H9 (cell line): ENCODE measurements around the gene PCDH9. TPM values are rescaled to one million over a fixed set of nuclear protein-coding genes. Genes with fewer than 3 reads are reported as not detected.

Experiments
- DNase-seq: peaks from one replicate; pipeline ENCODE4 v3.0.0-alpha.2; 2017
- H2AFZ ChIP-seq: one replicate; pipeline ENCODE4 v1.6.1; 2013; ENCODE audit warnings: mild to moderate bottlenecking, low read length, control low read depth, moderate library complexity
- H2AK5ac ChIP-seq: 2 replicates; pipeline ENCODE4 v1.6.1; 2013; ENCODE audit warnings: low read length, control low read depth, mixed read lengths; ENCODE audit not compliant: insufficient read length
- H2BK120ac ChIP-seq: one replicate; pipeline ENCODE4 v1.6.1; 2013; ENCODE audit warnings: low read depth, mild to moderate bottlenecking, low read length, control low read depth, inconsistent platforms; ENCODE audit not compliant: poor library complexity, severe bottlenecking
- H2BK12ac ChIP-seq: 2 replicates; pipeline ENCODE4 v1.6.1; 2013; ENCODE audit warnings: low read length, control low read depth, mixed read lengths, low read depth; ENCODE audit not compliant: insufficient read length
- H2BK15ac ChIP-seq: 2 replicates; pipeline ENCODE4 v1.6.1; 2013; ENCODE audit warnings: low read depth, low read length, control low read depth
- H2BK20ac ChIP-seq: one replicate; pipeline ENCODE4 v1.6.1; 2013; ENCODE audit warnings: low read depth, mild to moderate bottlenecking, low read length, control low read depth, inconsistent platforms; ENCODE audit not compliant: poor library complexity, severe bottlenecking
- H2BK5ac ChIP-seq: 2 replicates; pipeline ENCODE4 v1.6.1; 2013; ENCODE audit warnings: low read length, control low read depth, mixed read lengths; ENCODE audit not compliant: insufficient read length
- H3K14ac ChIP-seq: 2 replicates; pipeline ENCODE4 v1.6.1; 2013; ENCODE audit warnings: low read length, control low read depth; ENCODE audit not compliant: insufficient read depth
- H3K18ac ChIP-seq: 2 replicates; pipeline ENCODE4 v1.6.1; 2013; ENCODE audit warnings: low read depth, mild to moderate bottlenecking, mixed read lengths, low read length, control low read depth; ENCODE audit not compliant: insufficient read length
- H3K23ac ChIP-seq: 2 replicates; pipeline ENCODE4 v1.6.1; 2013; ENCODE audit warnings: low read length, control low read depth, mixed read lengths, low read depth; ENCODE audit not compliant: insufficient read length
- H3K23me2 ChIP-seq: 2 replicates; pipeline ENCODE4 v1.6.1; 2013; ENCODE audit warnings: low read depth, mild to moderate bottlenecking, mixed read lengths, low read length, control low read depth; ENCODE audit not compliant: insufficient read length, poor library complexity, severe bottlenecking
- H3K27ac ChIP-seq: 2 replicates; pipeline ENCODE4 v1.5.1; 2013; ENCODE audit warnings: low read length, control low read depth, mixed read lengths, low read depth; ENCODE audit not compliant: insufficient read length
- H3K27me3 ChIP-seq: 2 replicates; pipeline ENCODE4 v1.6.1; 2013; ENCODE audit warnings: low read length, control low read depth, inconsistent platforms; ENCODE audit not compliant: insufficient read depth
- H3K4ac ChIP-seq: 2 replicates; pipeline ENCODE4 v1.6.1; 2013; ENCODE audit warnings: low read depth, mild to moderate bottlenecking, control low read depth, inconsistent platforms, low read length, moderate library complexity
- H3K4me1 ChIP-seq: 2 replicates; pipeline ENCODE4 v1.6.1; 2013; ENCODE audit warnings: low read length, control low read depth, inconsistent platforms; ENCODE audit not compliant: insufficient read depth
- H3K4me2 ChIP-seq: 2 replicates; pipeline ENCODE4 v1.6.1; 2013; ENCODE audit warnings: low read length, control low read depth, mixed read lengths; ENCODE audit not compliant: insufficient read length, insufficient read depth
- H3K56ac ChIP-seq: 2 replicates; pipeline ENCODE4 v1.6.1; 2013; ENCODE audit warnings: low read depth, mild to moderate bottlenecking, mixed read lengths, low read length, control low read depth; ENCODE audit not compliant: insufficient read length
- H3K79me1 ChIP-seq: 2 replicates; pipeline ENCODE4 v1.6.1; 2013; ENCODE audit warnings: low read depth, mild to moderate bottlenecking, moderate library complexity, low read length, control low read depth, inconsistent platforms; ENCODE audit not compliant: insufficient read depth, poor library complexity, severe bottlenecking
- H3K79me2 ChIP-seq: 2 replicates; pipeline ENCODE4 v1.6.1; 2013; ENCODE audit warnings: low read length, control low read depth, inconsistent platforms; ENCODE audit not compliant: insufficient read depth
- H3K9ac ChIP-seq: 2 replicates; pipeline ENCODE4 v1.6.1; 2013; ENCODE audit warnings: low read length, control low read depth, mixed read lengths; ENCODE audit not compliant: insufficient read length; ENCODE audit errors: extremely low read depth
- H3K9me3 ChIP-seq: one replicate; pipeline ENCODE4 v1.6.1; 2013; ENCODE audit warnings: low read depth, low read length, inconsistent platforms; ENCODE audit not compliant: control insufficient read depth
- H3T11ph ChIP-seq: one replicate; pipeline ENCODE4 v1.6.1; 2013; ENCODE audit warnings: mild to moderate bottlenecking, low read length, control low read depth, inconsistent platforms
- H4K20me1 ChIP-seq: one replicate; pipeline ENCODE4 v1.6.1; 2013; ENCODE audit not compliant: control insufficient read depth, insufficient read length, insufficient read depth
- H4K5ac ChIP-seq: 2 replicates; pipeline ENCODE4 v1.6.1; 2013; ENCODE audit warnings: low read depth, mild to moderate bottlenecking, mixed read lengths, low read length, control low read depth; ENCODE audit not compliant: insufficient read length
- H4K8ac ChIP-seq: replicated peaks from 2 replicates; pipeline ENCODE4 v1.6.1; 2013; ENCODE audit warnings: low read length, control low read depth, mixed read lengths, low read depth; ENCODE audit not compliant: insufficient read length
- H4K91ac ChIP-seq: 2 replicates; pipeline ENCODE4 v1.6.1; 2013; ENCODE audit warnings: low read depth, mild to moderate bottlenecking, moderate library complexity, mixed read lengths, low read length, control low read depth; ENCODE audit not compliant: insufficient read length
- H3K27ac Mint-ChIP-seq, 3 experiments: 2 replicates in 2 of 3; 3 replicates in 1 of 3; pipeline ENCODE4 v1.8.0; 2020 to 2021; ENCODE audit warnings: mixed read lengths in 3 of 3, mild to moderate bottlenecking in 1 of 3, moderate library complexity in 1 of 3
- H3K27me3 Mint-ChIP-seq: 2 replicates; pipeline ENCODE4 v1.8.0; 2021; ENCODE audit warnings: low read depth, mild to moderate bottlenecking, moderate library complexity, mixed read lengths
- H3K36me3 Mint-ChIP-seq, 3 experiments: 2 replicates in 2 of 3; 3 replicates in 1 of 3; pipeline ENCODE4 v1.8.0; 2020 to 2021; ENCODE audit warnings: low read depth in 3 of 3, mixed read lengths in 3 of 3; ENCODE audit not compliant: insufficient read depth in 1 of 3
- H3K4me1 Mint-ChIP-seq, 2 experiments: 2 replicates each; pipeline ENCODE4 v1.8.0; 2020; ENCODE audit warnings: mixed read lengths in 2 of 2
- H3K4me3 Mint-ChIP-seq, 2 experiments: 2 replicates in 1 of 2; 3 replicates in 1 of 2; pipeline ENCODE4 v1.8.0; 2020 to 2021; ENCODE audit warnings: mild to moderate bottlenecking in 2 of 2, mixed read lengths in 2 of 2, moderate library complexity in 1 of 2
- H3K9me3 Mint-ChIP-seq, 2 experiments: 2 replicates in 1 of 2; 3 replicates in 1 of 2; pipeline ENCODE4 v1.8.0; 2020; ENCODE audit warnings: mild to moderate bottlenecking in 2 of 2, mixed read lengths in 2 of 2, moderate library complexity in 1 of 2
- total RNA-seq: library from RNA; stranded (reverse); gene quantifications from 2 replicates; pipeline ENCODE4 v1.2.1, GENCODE V29; 2021
- TF ChIP-seq, protein P1 (sequence below): fragments of 200-600 bp; sonication (generic); conservative IDR thresholded peaks from 3 replicates; pipeline ENCODE4 v1.8.0; 2021; ENCODE audit warnings: antibody characterized with exemption, mild to moderate bottlenecking

The PCDH9 gene
- total RNA-seq, 1 experiment from 2014 or later: 0.11 TPM

DNA sequence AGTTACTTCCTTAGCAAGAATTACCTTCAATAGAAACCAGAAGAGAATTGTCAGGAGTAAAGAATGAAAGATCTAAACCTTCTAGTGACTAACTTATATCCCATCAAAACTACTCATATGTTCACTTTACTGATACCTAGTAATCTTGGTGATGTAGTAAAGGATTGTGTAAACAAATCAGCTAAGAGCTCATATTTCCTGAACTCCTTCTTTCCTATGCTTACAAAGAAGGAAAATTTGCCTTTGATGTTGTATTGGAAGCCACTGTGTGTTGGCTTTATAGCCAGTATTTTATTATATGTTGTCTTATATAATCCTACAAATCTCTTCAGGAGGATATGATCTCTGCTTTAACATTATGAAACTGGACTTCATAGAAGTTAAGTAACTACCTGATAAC lies 671.0 kb downstream of the PCDH9 start:
- H4K91ac ChIP-seq: no peak overlapping the region
- no peaks in the 10 kb centered on the region for H3K9me3 ChIP-seq
- Mint-ChIP-seq H3K36me3 (peaks cover 6 to 15% (median 8%) of the 10 kb centered on the region in 3 experiments; a peak in 4 of 7 replicates), H3K4me1 (peaks cover 5 to 16% of the 10 kb centered on the region in 2 experiments; a peak in 2 of 4 replicates), H3K9me3 (peaks cover 8 to 10% of the 10 kb centered on the region in 2 experiments), H3K4me3 (no peak overlapping the region), H3K27me3 (no peaks in the 10 kb centered on the region), H3K27ac (no peak overlapping the region)
- no peak overlapping the region for H2AFZ ChIP-seq
- no peaks in the 10 kb centered on the region; the same call in 1 of the 2 replicates for H3K4me1 ChIP-seq
- H3K9ac ChIP-seq: no peak overlapping the region
- H3K4me2 ChIP-seq: no peak overlapping the region
- H3K23ac ChIP-seq: no peak overlapping the region
- no peak overlapping the region for H3K4ac ChIP-seq
- DNase-seq: no peak
- H2BK120ac ChIP-seq: no peak overlapping the region
- no peak overlapping the region for H4K8ac ChIP-seq
- no peaks in the 10 kb centered on the region for H3K79me1 ChIP-seq
- H3K18ac ChIP-seq: no peak overlapping the region
- H3T11ph ChIP-seq: no peak overlapping the region
- H3K27me3 ChIP-seq: no peaks in the 10 kb centered on the region
- H2AK5ac ChIP-seq: no peak overlapping the region
- H3K14ac ChIP-seq: no peak overlapping the region
- H2BK12ac ChIP-seq: no peak overlapping the region
- H4K20me1 ChIP-seq: no peaks in the 10 kb centered on the region
- no peak overlapping the region for H2BK20ac ChIP-seq
- no peaks in the 10 kb centered on the region for H3K79me2 ChIP-seq
- H2BK5ac ChIP-seq: no peak overlapping the region
- TF ChIP-seq, protein P1, sequence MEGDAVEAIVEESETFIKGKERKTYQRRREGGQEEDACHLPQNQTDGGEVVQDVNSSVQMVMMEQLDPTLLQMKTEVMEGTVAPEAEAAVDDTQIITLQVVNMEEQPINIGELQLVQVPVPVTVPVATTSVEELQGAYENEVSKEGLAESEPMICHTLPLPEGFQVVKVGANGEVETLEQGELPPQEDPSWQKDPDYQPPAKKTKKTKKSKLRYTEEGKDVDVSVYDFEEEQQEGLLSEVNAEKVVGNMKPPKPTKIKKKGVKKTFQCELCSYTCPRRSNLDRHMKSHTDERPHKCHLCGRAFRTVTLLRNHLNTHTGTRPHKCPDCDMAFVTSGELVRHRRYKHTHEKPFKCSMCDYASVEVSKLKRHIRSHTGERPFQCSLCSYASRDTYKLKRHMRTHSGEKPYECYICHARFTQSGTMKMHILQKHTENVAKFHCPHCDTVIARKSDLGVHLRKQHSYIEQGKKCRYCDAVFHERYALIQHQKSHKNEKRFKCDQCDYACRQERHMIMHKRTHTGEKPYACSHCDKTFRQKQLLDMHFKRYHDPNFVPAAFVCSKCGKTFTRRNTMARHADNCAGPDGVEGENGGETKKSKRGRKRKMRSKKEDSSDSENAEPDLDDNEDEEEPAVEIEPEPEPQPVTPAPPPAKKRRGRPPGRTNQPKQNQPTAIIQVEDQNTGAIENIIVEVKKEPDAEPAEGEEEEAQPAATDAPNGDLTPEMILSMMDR: no peak
- H3K56ac ChIP-seq: no peak overlapping the region
- H2BK15ac ChIP-seq: no peak overlapping the region
- H4K5ac ChIP-seq: no peak overlapping the region
- no peaks in the 10 kb centered on the region for H3K23me2 ChIP-seq
- no peak overlapping the region for H3K27ac ChIP-seq
